GM19324 (cell line): ENCODE data around the gene IQCE.
"Not testable (repeated sequence)": the region's sequence is repeated elsewhere in the genome, so short reads cannot be mapped to it uniquely, and the experiment has no call there.

Experiments used
- ATAC-seq: cut with Tn5 transposase; IDR thresholded peaks from one replicate; pipeline ENCODE4 v1.9.1; 2021; ENCODE audit warnings: mild to moderate bottlenecking, moderate library complexity; ENCODE audit not compliant: unreplicated experiment, low FRiP score

Gene IQCE

DNA sequence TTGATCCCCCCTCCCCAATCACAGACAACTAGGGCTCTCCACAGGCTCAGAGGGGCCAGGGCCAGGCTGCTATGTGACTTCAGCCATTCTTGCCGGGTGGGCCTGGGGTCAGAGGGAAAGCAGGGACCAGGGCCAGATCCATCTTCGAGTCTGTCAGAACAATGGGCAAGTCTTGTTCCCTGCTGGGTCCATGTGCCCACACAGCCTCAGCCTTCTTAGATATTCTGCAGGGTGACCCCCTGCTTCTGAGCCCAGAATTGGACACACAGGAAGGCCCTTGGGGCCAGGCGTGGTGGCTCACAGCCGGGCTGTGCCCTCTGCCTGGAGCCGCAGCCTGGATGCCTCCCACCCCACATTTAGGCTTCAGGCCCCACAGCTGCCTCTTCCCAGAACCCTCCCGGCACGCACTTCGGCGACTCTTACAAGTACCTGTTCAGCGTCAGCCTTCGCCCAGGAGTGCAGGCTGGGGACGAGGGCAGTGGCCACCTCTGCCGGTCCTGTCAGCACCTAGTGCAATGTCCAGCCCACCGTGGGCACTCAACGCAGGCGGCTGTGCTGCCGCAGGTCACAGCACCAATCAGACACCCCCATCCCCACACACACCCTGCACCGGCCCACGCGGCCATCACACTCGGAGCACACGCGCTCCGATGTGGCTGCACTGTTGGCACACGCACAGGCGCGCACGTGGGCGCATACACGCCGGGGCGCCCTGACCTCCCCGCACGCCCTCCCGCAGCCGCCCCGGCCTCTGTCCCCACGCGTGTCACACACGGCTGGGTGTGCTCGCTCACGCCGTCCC is 27.6 kb upstream of the IQCE start:
- ATAC-seq: not testable (repeated sequence)

DNA sequence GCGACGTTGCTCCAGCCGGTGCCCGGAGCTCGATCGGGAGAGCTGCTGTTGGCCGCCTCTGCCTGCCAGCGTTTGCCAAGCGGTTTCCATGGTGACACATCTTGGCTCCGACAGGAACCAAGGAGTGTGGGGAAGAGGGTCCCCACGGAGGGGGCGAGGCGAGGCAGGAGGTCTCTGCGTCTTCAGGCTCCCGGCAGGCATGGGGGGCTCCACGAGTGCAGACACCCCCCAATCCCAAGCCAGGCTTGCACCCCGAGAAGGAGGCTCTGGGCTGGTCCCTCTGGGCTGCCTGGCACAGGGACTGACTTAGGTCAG is 27.0 kb upstream of the IQCE start:
- not testable (repeated sequence) for ATAC-seq

DNA sequence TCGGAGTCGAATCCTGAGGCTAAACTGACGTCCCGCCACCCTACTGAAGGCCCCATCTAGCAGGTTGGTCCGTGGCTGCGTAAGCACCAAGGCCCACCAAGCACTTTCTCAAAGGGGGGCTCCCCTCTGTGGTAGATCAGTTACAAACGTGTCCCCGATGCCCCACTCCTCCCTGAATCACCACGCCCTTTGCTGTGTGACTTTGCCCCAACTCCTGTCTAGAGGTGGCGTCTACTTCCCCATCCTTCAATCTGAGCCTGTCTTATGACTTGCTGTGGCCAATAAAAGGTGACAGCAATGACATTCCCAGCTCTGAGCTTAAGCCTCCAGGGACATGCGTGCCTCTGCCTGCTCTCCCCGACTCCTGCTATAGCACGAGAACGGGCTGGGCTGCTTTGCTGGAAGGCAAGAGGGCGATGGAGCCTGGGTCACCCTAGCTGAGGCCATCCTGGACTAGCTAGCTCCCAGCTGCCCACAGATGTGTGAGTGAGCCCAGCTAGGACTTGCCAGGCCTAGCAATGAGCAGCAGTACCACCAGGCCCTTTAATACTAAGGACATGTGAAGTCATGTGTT is 26.5 kb upstream of the IQCE start:
- not testable (repeated sequence) for ATAC-seq

DNA sequence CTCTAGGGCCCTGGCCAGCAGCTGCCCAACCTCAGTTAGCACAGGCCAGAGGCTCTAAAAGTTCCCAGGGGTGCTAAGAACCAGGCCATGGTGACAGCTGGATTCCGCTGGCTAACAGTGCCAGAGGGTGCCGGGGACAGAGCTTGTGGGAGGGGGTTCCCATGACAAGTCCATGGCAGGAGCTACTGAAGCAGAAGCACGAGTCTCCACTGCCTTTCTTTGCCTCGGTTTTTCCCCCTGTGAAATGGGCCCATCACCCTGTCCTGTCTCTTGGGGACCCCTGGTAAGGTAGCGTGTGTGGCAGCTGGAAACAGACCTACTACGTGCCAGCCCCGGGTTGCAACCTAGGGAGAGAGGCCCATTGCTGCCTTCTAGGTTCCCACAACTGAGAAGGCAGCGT is 26.0 kb upstream of the IQCE start:
- not testable (repeated sequence) for ATAC-seq

DNA sequence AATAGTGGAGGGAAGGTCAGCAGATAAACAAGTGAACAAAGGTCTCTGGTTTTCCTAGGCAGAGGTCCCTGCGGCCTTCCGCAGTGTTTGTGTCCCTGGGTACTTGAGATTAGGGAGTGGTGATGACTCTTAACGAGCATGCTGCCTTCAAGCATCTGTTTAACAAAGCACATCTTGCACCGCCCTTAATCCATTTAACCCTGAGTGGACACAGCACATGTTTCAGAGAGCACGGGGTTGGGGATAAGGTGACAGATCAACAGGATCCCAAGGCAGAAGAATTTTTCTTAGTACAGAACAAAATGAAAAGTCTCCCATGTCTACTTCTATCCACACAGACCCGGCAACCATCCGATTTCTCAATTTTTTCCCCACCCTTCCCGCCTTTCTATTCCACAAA is 25.2 kb upstream of the IQCE start:
- not testable (repeated sequence) for ATAC-seq

DNA sequence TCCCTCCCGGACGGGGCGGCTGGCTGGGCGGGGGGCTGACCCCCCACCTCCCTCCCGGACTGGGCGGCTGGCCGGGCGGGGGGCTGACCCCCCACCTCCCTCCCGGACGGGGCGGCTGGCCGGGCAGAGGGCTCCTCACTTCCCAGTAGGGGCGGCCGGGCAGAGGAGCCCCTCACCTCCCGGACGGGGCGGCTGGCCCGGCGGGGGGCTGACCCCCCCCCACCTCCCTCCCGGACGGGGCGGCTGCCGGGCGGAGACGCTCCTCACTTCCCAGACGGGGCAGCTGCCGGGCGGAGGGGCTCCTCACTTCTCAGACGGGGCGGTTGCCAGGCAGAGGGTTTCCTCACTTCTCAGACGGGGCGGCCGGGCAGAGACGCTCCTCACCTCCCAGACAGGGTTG is 24.6 kb upstream of the IQCE start:
- not testable (repeated sequence) for ATAC-seq

DNA sequence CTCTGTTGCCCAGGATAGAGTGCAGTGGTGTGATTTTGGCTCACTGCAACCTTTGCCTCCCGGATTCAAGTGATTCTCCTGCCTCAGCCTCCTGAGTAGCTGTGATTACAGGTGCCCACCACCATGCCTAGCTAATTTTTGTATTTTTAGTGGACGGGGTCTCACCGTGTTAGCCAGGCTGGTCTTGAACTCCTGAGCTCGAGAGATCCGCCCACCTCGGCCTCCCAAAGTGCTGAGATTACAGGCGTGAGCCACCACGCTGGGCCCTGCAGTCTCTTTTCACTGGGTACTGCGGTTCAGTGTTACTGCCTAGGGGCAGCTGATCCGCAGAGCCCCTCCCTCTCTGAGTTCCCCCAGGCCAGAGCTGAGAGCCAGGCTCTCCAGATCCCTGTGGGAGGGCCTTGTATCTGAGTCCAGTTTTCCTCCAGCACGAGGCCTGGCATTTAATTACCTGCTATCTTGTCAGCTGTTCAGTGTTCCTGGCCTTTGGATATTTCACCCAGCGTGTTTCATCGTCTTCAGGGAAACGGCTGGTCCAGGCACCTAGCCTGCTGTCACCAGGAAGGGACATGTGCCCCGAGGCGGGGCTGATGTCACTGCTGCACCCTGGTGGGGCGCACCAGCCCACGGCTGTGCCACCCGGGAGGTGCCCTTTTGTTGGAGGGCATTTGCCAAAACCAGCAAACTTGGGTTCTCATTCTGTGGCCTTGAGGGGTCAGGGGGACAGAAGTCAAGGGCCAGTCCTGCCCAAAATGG is 22.7 kb upstream of the IQCE start:
- ATAC-seq: not testable (repeated sequence)

DNA sequence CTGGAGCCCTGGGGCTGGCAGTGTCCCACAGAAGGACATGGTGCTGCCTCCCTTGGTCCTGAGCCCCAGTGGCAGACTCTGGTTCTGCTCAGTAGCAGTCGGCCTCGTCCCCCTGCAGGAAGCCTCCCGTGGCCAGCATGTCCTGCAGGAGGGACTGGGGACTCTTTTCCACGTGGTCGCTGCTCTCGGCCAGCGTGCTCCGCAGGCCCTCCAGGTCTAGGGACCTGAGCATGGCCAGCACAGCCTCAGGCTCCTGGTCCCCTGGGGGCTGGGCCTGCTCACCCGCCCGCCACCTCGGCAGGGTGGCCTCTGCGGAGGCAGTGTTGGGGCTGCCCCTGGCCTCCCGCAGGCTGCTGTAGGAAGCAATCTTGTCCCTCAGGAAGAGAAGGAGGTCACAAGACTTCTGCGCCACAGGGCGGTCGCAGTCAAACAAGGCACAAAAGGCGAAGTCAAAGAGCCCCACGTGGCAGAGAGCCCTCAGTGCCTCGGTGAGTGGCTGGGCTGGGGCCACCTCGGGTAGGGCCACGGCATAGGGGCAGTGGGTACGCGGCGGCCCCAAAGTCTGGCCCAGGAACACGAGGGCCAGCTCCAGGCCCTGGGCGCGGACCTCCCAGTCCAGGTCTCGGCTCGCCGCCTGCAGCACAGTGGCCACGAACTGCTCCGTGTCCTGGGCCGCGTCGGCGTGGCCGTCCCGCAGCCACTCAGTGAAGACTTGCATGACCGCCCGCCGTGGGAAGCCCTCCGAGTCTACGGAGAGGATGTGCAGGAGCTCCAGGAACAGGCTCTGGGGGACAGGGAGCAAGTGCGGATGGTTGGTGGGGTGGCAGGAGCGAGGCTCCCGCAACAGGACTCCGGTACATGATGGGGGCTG is 20.6 kb upstream of the IQCE start:
- ATAC-seq: no peak

DNA sequence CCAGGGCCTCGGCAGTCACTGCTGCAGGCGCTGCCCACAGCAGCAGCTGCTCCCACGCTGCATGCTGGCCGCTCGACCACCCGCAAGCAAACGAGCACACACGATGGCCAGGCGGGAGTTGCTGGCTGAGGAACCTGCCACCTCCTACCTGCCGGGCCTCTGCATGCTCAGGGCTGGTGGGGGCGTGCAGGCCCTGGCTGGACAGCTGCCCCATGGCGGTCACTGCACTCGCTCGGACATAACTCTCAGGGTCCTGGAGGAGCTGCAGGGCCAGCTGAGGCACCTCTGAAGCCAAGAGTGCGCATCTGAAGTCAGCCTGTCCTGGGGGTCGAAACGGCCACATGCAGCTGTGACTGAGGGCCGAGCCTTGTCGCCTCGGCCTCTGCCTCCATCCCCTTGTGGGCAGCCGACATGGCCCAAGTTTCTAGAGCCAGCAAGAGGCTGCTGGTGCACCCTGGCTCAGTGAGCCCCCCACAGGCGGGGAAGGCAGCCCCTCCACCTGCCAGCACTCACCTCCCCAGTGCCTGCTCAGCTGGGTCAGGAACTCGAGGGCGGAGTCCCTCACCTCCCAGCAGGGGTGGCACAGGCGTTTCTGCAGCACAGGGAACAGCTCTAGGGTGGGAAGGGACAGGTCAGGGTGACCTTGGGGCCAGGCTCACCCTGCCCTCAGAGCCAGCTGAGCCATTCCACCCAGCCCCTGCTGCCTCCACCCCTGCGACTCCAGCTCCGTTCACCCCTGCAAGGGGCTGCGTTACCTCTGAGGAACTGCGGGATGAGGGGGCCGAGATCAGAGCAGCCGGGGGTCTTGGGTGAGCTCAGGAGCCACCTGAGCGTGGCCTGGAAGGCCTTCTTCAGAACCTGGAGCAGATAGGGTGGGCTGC is 19.5 kb upstream of the IQCE start:
- no peak for ATAC-seq

DNA sequence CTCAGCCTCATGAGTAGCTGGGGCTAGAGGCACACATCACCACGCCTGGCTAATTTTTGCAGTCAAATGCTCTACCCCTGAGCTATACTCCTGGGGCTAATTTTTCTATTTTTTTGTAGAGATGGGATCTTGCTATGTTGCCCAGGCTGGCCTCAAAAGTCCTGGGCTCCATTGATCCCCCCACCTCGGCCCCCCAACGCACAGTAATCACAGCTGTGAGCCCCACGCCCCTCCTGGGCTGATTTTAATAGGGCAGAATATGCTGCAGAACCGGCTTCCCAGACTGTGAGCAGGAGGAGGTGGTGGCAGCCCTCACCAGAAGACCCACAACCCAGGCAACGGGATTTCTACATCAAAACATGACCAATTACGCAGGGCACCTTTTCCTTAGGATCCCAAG is 18.6 kb upstream of the IQCE start:
- ATAC-seq: no peak

DNA sequence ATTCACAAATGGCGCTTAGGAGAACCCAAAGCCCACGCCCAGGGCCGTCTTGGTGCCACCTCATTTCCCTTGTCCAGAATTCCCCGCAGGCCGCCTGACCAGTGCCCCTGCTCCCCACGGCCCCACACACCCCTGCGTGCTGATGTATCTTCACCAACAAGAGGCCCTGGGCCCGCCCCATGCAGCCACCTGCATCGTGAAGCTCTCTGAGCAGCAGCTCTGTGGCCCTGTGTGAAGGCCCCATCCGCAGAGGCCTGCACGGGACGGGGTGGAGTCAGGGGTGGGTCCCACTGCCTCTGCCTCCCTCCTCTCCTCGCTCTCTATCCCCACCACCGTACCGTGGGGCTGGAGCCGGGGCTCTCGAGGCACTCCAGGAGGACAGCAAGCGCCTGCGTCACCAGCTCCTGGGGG is 18.1 kb upstream of the IQCE start:
- ATAC-seq: no peak

DNA sequence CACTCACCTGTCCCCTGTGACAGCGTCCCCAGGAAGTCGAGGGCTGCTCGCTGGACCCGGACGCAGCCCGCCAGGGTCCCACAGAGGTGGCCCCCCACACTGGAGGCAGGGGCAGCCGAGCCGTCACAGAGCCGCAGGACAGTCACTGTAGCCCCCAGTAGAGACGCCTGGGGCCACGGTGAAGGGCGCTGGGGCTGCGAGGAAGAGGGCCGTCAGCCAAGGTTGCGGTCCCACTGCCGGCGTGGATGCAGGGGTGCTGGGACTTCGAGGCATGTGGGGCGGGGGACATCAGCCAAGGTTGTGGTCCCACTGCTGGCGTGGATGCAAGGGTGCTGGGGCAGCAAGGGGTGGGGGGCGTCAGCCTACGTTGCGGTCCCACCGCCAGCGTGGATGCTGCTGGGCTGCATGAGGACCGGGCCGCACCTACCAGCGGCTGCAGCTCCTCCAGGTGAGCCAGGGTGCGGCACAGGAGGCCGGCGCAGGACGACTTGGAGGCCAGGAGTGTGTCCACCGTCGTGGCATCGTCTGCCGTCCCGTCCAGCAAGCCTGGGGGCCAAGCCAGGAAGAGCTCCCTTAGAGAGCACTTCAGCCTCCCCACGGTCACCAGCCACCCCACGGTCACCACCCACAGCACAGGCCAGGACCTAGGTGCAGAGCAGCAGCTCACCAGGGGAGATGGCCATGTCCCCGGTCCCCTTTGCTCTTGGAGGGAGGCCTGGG is 17.3 kb upstream of the IQCE start:
- no peak for ATAC-seq

DNA sequence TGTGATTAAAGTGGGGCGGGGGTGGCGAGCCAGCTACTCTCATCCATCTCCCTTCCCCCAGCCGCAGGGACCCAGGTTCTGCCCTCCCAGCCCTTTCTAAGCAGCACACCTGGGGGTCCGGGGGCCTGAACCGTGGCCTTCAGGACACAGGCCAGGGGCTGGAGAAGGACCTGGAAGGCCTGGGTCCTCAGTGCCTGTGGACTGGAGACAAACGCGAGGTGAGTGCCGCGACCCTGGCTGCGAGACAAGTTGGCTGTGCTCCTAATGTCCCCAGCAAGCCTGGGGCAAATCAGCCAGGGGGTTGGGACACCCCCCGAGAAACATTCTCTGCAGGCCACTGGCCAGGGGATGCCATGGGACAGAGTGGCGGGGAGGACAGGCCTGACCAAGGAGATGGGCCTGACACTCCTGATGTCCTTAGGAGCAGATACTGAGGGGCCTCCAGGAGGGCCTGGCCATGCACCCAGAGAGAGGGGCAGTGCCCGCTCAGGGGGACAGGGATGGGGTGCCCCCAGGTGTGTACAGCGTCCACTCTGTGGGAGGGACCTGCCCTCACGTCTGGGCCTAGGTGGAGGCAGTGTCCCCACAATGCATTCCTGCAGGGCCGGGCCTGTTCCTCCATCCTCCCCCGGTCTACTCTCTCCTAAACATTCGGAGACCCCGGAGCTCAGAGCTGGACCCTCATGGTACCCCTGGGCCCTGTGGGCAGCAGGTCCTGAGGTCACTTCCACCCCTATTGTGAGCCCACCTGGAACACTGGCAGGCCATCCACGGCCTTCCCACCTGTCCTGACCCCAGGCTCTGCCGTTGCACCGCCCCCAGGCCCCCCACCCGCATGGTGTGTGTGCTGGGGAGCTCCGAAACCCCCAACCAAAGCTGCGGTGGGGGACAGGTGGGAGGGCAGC is 16.5 kb upstream of the IQCE start:
- no peak for ATAC-seq

DNA sequence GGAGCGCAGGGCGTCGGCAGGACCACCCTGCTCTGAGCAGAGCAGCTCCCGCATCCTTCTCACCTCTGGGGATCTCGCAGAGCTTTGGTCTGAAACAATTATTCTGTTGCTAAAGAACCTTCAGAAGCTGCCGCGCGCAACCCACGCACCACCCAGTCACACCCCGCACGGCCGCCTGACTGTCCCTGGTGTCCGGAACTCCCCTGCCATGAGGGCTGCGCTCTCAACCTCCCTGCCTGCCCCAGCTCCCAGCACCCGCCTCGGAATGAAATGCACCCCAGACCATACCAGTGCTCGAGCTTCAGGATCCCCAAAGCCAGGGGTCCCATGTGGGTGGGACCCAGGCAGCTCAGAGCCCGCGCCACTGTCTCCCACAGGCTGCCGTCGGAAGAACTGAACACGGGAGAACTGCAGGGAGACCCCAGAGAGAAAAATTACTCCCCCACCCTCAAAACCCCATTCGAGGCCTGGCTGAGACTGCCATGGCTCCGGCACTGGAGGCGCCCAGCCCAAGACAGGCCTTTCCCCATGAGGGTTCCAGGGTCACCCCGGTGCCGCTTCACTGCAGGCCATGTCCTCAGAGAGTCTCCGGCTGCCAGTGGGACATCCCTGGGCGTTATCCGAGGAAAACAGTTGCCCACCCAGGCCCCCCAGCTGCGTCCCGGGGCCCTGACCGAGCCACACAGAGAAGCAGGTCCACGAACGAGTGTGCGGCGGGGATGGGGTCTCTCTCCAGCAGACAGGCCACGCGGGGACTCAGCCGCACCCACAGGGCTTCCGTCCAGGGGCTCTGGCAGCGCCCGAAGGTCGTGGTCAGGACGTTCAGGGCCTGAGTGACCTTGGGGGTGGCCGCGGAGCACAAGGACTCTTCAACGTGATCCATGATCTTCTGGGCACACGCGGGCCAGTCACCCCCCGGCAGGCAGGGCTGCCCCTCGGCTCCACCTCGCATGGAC is 15.6 kb upstream of the IQCE start:
- ATAC-seq: no peak

DNA sequence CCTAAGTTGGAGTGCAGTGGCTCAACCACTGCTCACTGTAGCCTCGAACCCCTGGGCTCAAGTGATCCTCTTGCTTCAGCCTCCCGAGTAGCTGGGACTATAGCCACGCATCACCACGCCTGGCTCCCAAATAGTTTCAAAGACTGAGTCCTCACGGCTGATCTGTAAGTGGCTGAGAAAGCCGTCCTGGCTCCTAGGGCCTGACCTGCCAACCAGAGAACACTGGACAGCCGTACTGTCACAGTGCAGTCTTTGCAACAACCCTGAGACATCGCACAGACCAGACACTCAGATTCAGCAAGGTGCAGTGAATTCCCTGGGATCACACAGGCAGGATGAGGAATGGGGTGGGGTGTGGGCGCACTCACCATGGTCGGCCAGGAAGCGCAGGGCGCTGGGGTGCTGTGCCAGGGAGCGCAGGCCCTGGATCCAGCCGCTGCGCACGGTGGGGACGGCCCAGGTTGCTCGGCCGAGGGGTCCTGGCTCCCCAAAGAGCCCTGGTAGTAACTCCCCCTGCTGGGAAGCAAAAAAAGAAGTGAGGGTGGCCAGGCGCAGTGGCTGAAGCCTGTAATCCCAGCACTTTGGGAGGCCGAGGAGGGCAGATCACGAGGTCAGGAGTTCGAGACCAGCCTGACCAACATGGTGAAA is 14.1 kb upstream of the IQCE start:
- ATAC-seq: no peak

DNA sequence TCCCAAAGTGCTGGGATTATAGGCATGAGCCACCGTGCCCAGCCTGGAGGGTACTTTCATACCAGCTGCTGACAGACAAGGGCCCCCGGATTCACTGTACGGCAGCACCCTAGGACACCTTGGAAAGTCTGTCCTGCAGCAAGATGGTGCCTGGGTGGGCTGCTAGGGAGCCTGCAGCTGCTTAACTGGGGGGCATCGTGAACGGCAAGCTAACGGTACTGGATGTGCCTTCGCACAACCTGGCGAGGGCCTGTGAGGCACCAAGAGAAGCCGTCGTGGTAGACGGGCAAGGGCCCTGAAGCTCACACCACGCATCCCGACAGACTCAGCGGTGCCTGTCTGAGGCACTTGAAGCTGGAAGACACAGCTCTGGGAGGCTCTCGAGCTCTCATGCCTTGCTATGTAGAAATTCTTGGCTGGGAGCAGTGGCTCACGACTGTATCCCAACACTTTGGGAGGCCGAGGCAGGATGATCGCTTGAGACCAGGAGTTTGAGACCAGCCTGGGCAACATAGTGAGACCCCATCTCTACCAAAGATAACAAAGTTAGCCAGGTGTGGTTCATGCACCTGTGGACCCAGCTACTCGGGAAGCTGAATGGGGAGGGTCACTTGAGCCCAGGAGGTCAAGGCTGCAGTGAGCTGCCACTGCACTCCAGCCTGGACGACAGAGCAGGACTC is 12.9 kb upstream of the IQCE start:
- no peak for ATAC-seq
